GM23338 (cell line): ENCODE results near the gene CCDC92.

Experiments
- CREB1 ChIP-seq: fragments of 250-450 bp; sonication (Bioruptor Pico); IDR thresholded peaks from 2 replicates; pipeline ENCODE4 v1.5.0; 2020; ENCODE audit warnings: low read depth, mild to moderate bottlenecking, moderate library complexity
- CTCF ChIP-seq, 2 experiments: fragments of 200-600 bp in 1 of 2; sonication (generic) in 1 of 2; conservative IDR thresholded peaks; 2 replicates each; pipeline versions ENCODE4 v1.5.1 to v1.6.1; 2016 to 2017; ENCODE audit warnings: antibody characterized with exemption in 2 of 2, low read depth in 2 of 2, mild to moderate bottlenecking in 2 of 2, moderate library complexity in 1 of 2
- EZH2 ChIP-seq: fragments of 200-600 bp; sonication (generic); IDR thresholded peaks from one replicate; pipeline ENCODE4 v1.8.0; 2017; ENCODE audit warnings: antibody characterized with exemption, mild to moderate bottlenecking, low read depth; ENCODE audit not compliant: unreplicated experiment
- EZH2phosphoT487 ChIP-seq: fragments of 200-600 bp; sonication (generic); IDR thresholded peaks from one replicate; pipeline ENCODE4 v1.8.1; 2018; ENCODE audit warnings: antibody characterized with exemption; ENCODE audit not compliant: unreplicated experiment
- POLR2AphosphoS5 ChIP-seq: IDR thresholded peaks from 2 replicates; pipeline ENCODE4 v1.6.1; 2016; ENCODE audit warnings: antibody characterized with exemption, low read depth
- REST ChIP-seq: IDR thresholded peaks from one replicate; pipeline ENCODE4 v1.6.1; 2018; ENCODE audit warnings: antibody characterized with exemption; ENCODE audit not compliant: unreplicated experiment

- TF ChIP-seq CTCF (conservative IDR thresholded peaks at IDR 0.05; ENCODE audit: low read depth in 2 of 2): no peak
- TF ChIP-seq POLR2AphosphoS5: no peak
- no peak for TF ChIP-seq EZH2
- no peak for TF ChIP-seq CREB1 (CRISPR knock-in tag)
- TF ChIP-seq EZH2phosphoT487: no peak
- no peak for TF ChIP-seq REST
Observed at GRCh38 chr12:124021007-124021406, 48.4 kb upstream of the CCDC92 start.
